Measurements from ENCODE around the gene NEDD9.

DNA sequence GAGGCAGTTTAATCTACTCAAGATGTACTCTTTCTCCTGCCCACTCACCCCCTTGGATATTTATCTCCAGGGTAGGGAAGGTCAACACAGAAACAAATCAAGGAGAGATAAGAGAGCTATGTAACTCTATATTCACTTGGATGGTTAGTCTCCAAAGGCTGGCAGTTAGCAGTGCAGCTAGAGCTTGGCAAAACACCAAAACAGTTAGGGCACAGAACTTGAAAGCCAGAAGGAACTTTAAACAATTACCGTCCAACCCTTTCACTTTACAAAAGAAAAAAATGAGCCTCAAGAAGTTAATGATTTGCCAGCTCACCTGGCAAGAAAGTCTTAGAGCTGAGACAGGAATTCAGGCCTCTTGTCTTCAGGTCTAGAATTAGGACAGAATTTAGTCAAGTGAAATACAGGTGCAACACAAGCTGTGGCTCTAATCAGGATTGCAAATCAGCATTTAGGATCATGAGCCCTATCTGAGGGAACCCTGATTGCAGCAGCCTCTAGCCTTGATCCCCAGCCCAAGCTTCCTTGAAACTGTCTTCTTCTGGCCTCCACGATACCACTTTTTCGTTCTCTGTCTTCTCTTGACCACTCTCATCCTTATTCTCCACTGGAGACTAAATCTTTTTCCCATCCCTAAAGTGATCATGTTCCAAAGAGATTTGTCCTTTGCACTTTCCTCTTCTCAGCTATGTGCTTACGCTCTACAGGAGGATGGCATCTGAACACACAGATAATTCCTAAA is 14.9 kb downstream of the NEDD9 start:
- TF ChIP-seq, protein P1, sequence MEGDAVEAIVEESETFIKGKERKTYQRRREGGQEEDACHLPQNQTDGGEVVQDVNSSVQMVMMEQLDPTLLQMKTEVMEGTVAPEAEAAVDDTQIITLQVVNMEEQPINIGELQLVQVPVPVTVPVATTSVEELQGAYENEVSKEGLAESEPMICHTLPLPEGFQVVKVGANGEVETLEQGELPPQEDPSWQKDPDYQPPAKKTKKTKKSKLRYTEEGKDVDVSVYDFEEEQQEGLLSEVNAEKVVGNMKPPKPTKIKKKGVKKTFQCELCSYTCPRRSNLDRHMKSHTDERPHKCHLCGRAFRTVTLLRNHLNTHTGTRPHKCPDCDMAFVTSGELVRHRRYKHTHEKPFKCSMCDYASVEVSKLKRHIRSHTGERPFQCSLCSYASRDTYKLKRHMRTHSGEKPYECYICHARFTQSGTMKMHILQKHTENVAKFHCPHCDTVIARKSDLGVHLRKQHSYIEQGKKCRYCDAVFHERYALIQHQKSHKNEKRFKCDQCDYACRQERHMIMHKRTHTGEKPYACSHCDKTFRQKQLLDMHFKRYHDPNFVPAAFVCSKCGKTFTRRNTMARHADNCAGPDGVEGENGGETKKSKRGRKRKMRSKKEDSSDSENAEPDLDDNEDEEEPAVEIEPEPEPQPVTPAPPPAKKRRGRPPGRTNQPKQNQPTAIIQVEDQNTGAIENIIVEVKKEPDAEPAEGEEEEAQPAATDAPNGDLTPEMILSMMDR (IDR thresholded peaks at IDR 0.05), result no peak
- no peak for TF ChIP-seq POLR2AphosphoS5 (IDR thresholded peaks at IDR 0.05; ENCODE audit: low read depth, low read length)
